Inflammatory macrophage treated with lipopolysaccharide for 4 hours (primary cell): ENCODE data around the gene LTK.
"Not testable (repeated sequence)": the region's sequence is repeated elsewhere in the genome, so short reads cannot be mapped to it uniquely, and the experiment has no call there.

ENCODE experiments used
- DNase-seq: peaks from one replicate; pipeline ENCODE4 v3.0.0-alpha.2; 2020

Gene LTK

GRCh38 chr15:41473418-41473817 lies 40.2 kb downstream of the LTK start:
- no peak for DNase-seq

GRCh38 chr15:41469644-41470043 lies 44.0 kb downstream of the LTK start:
- DNase-seq, result not testable (repeated sequence)

GRCh38 chr15:41466711-41467110 lies 46.9 kb downstream of the LTK start:
- DNase-seq, result no peak

DNA sequence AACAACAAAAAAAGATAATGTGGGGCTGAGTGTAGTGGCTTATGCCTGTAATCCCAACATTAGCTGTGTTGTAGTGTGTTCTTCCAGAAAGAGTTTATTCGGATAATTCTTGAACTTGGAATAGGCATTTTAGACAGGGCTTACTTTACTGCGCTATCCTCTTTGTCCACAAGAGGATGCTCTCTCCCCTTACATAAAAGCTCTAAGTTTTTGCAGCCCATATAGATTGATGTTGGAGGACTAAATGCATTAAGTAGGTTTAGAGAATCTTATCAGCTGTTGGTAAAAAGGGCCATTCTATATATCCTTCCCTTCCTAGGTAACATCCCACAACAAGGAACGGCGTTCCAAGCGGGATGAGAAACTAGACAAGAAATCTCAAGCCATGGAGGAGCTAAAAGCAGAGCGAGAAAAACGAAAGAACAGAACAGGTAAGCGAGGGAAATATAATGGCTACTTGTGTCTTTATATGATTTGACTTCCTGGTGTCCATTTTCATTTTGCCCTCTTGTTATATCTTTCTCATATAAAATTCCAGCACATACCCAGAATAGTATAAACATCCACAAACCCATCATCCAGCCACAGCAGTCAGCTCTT lies 47.7 kb downstream of the LTK start:
- DNase-seq, result peak; percentile 45

DNA sequence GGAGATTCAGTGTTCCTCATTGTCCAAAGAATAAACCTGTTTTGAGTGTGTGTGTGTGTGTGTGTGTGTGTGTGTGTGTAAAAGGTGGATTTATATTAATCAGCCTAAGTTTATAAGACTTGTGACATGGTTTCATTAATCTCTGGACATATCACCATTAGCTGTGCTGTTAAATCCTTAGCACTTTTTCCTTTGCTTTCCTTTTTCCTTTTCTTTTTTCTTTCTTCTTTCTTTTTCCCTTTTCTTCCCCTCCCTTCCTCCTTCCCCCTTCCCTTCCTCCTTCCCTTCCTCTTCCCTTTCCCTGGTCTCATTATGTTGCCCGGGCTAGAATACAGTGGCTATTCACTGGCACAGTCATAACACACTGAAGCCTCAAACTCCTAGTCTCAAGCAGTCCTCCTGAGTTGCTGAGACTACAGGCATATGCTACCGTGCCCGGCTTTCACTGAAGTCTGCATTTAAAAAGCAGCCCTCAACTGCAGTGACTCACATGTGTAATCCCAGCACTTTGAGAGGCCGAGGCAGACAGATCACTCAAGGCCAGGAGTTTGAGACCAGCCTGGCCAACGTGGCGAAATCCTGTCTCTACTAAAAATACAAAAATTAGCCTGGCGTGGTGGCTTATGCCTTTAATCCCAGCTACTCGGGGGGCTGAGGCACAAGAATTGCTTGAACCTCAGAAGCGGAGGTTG lies 48.6 kb downstream of the LTK start:
- DNase-seq, result no peak

DNA sequence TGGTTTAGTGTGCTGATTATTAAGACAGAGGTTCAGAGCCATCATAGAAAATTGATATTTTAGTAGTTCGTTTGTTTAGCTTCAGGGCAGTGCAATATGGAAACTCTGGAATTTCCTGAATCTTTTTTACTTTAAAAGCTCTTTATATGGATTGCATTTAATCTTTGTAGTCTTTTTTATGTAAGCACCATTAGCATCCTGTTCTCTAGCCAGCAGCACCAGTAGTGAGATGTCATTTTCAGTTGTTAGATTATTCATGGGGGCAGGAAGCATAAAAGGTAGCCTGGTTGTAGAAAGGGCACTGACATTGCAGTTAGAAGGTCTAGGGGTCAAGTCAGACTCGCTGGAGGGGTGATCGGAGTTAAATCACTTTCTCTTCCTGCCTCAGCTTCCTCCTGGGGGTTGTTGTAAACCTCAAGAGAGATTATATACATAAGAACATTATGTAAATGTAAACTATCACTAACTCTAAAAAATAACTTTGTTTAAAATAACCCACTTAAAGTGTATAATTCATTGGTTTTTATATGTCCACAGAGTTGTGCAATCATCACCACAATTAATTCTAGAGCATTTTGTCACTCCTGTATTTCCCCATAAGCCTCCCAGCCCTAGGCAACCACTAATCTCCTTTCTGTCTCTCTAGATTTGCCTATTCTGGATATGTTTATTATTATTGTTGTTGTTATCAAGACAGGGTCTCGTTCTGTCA lies 51.4 kb downstream of the LTK start:
- peak; percentile 25 for DNase-seq
